ENCODE results near the gene CHRNA1.

DNA sequence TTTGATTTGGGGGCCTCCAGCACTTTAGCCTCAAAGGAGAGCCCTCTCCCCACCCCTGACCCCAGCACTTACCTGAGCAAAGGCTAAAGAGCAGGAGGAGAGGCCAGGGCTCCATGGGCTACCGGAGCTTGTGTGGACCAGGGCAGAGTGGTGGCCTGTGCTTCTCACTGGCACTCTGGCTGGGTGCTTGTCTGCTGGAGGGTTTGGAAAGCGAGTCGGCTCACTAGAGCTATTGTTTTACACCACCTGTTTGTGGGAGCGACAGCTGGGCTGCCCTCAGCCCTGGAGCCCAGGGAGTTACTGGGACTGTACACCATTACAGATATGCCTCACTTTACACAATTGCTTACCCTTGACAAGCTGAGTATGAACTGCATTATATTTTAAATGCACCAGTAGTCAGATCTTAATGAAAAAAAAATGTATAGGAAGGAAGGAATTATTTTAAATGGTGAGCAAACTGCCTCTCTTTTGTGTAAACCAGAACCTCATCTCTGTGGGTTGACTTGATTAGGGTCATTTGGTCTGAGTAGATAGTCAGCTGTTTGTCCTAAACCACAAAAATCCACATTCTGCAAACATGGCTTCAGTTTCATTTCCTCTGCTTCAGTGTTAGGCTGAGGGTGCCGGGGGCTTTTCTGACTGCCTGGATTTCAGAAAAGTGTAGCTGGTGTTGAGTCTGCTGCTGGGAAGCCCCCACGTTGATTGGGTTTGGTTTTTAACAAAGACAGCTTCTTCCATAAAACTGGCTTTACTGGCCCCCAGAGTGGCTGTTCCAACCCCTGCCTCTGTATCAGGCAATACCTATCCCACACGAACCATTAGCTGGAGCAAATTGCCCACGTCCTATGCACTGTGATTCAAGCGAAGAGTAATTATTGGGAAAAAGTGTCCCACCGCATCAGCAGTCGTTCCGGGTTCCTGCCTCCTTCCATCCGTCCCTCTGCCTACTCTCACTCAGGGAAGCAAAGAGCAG is at the start of gene CHRNA1:
- TF ChIP-seq POLR2AphosphoS5 (IDR thresholded peaks at IDR 0.05) (no peak), MXI1 (conservative IDR thresholded peaks at IDR 0.05; ENCODE audit: poor library complexity, severe bottlenecking) (no peak), EP300 (conservative IDR thresholded peaks at IDR 0.05; ENCODE audit: poor library complexity, severe bottlenecking) (no peak), TAF1 (IDR thresholded peaks at IDR 0.05; ENCODE audit: low read depth) (no peak), EZH2 (IDR thresholded peaks at IDR 0.05; ENCODE audit: borderline replicate concordance, insufficient read depth, low read length, poor library complexity, severe bottlenecking) (no peak)
- TF ChIP-seq, protein P1, sequence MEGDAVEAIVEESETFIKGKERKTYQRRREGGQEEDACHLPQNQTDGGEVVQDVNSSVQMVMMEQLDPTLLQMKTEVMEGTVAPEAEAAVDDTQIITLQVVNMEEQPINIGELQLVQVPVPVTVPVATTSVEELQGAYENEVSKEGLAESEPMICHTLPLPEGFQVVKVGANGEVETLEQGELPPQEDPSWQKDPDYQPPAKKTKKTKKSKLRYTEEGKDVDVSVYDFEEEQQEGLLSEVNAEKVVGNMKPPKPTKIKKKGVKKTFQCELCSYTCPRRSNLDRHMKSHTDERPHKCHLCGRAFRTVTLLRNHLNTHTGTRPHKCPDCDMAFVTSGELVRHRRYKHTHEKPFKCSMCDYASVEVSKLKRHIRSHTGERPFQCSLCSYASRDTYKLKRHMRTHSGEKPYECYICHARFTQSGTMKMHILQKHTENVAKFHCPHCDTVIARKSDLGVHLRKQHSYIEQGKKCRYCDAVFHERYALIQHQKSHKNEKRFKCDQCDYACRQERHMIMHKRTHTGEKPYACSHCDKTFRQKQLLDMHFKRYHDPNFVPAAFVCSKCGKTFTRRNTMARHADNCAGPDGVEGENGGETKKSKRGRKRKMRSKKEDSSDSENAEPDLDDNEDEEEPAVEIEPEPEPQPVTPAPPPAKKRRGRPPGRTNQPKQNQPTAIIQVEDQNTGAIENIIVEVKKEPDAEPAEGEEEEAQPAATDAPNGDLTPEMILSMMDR (IDR thresholded peaks at IDR 0.05; ENCODE audit: poor library complexity, severe bottlenecking): no peak

Measured in neural cell (in vitro differentiated cells).